Right ventricle myocardium inferior (tissue), 1 donor: ENCODE data around the gene AHDC1. TPM values are rescaled to one million over a fixed set of nuclear protein-coding genes. Genes with fewer than 3 reads are reported as not detected.
"Not testable (repeated sequence)": the region's sequence is repeated elsewhere in the genome, so short reads cannot be mapped to it uniquely, and the experiment has no call there.

ENCODE experiments used
- ATAC-seq: fragments of 200-7000 bp; cut with Tn5 transposase; one replicate; pipeline ENCODE4 v1.9.1; 2020; ENCODE audit warnings: mild to moderate bottlenecking, moderate library complexity
- DNase-seq: peaks from one replicate; pipeline ENCODE4 v3.0.0; 2021; ENCODE audit errors: missing footprints
- intact Hi-C: fragments of 100-400 bp; cut with DNase I; formaldehyde crosslinking; loops from one replicate; pipeline ENCODE4 v1.11.0; 2022
- total RNA-seq: library from RNA; stranded (reverse); fragmentation: NEBNext Ultra II Directional; extraction: Animal tissue kit (Norgen Biotek cat#: 25700); gene quantifications from one replicate; pipeline ENCODE4 v1.2.1, GENCODE V29; 2021
- donor health status: DM: no; HTN: yes; CAD: no; lungs with severe emphysema.

AHDC1 gene
- total RNA-seq, 1 donor from 2014 or later: 51.2 TPM

- peak; percentile 55 for DNase-seq
- intact Hi-C loops: loop anchor here (5.0 kb wide), 1 partner anchor 34 kb away; no protein-coding TSS in a partner anchor
- no peak for ATAC-seq
Observed at GRCh38 chr1:27561124-27561899, 42.6 kb downstream of the AHDC1 start.

GRCh38 chr1:27560268-27561123 lies 43.4 kb downstream of the AHDC1 start:
- intact Hi-C loops: loop anchor here (5.0 kb wide), 1 partner anchor 33 kb away; no protein-coding TSS in a partner anchor
- ATAC-seq (no peak), DNase-seq (no peak)

- DNase-seq (no peak), ATAC-seq (no peak)
- intact Hi-C loops: loop anchor here (5.0 kb wide), 3 partner anchors 32 to 93 kb away; partner anchors contain the start of gene WASF2
Observed at GRCh38 chr1:27559466-27560030, 44.4 kb downstream of the AHDC1 start.

GRCh38 chr1:27557596-27558340 lies 46.2 kb downstream of the AHDC1 start:
- intact Hi-C loops: loop anchor here (1.0 to 5.0 kb wide), 3 partner anchors 45 to 95 kb away; partner anchors contain the start of gene WASF2
- DNase-seq (peak; percentile 45), ATAC-seq (no peak)

- DNase-seq (peak; percentile 96), ATAC-seq (peak; percentile 69)
- intact Hi-C loops: loop anchor here (1.0 to 5.0 kb wide), 3 partner anchors 45 to 95 kb away; partner anchors contain the start of gene WASF2
Observed at GRCh38 chr1:27556781-27557595, 47.0 kb downstream of the AHDC1 start.

- ATAC-seq (no peak), DNase-seq (no peak)
- intact Hi-C loops: loop anchor here (5.0 kb wide), 2 partner anchors 64 to 96 kb away; partner anchors contain the start of gene WASF2
Observed at GRCh38 chr1:27556435-27556780, 47.5 kb downstream of the AHDC1 start.

GRCh38 chr1:27555700-27556424 lies 48.1 kb downstream of the AHDC1 start:
- ATAC-seq (peak; percentile 38), DNase-seq (peak; percentile 80)
- intact Hi-C loops: loop anchor here (5.0 kb wide), 2 partner anchors 64 to 96 kb away; partner anchors contain the start of gene WASF2

GRCh38 chr1:27554759-27555699 lies 48.9 kb downstream of the AHDC1 start:
- intact Hi-C loops: loop anchor here (5.0 kb wide), 2 partner anchors 63 to 97 kb away; partner anchors contain the start of gene WASF2
- peak; percentile 61 for ATAC-seq

GRCh38 chr1:27554293-27554692 lies 49.7 kb downstream of the AHDC1 start:
- no peak for ATAC-seq
- no peak for DNase-seq
- intact Hi-C loops: no loop called here

More at GRCh38 chr1:27554759-27555699, 48.9 kb downstream of the AHDC1 start:
- peak; percentile 81 for DNase-seq

GRCh38 chr1:27553823-27554222 lies 50.1 kb downstream of the AHDC1 start:
- intact Hi-C loops, DNase-seq, ATAC-seq: not testable (repeated sequence)

GRCh38 chr1:27552911-27553420 lies 51.0 kb downstream of the AHDC1 start:
- intact Hi-C loops: no loop called here
- no peak for ATAC-seq
- no peak for DNase-seq

GRCh38 chr1:27551953-27552312 lies 52.0 kb downstream of the AHDC1 start:
- ATAC-seq (no peak), DNase-seq (no peak)
- intact Hi-C loops: no loop called here

GRCh38 chr1:27551170-27551952 lies 52.6 kb downstream of the AHDC1 start:
- ATAC-seq (no peak), DNase-seq (no peak)
- intact Hi-C loops: no loop called here

GRCh38 chr1:27550510-27551169 lies 53.3 kb downstream of the AHDC1 start:
- DNase-seq: no peak
- intact Hi-C loops: no loop called here
- no peak for ATAC-seq
